Activated T-cell treated with anti-CD3 and anti-CD28 coated beads, Interleukin-2, amount 50 U/mL, for 72 hours (primary cell): ENCODE measurements around the gene TRAPPC3. TPM values are rescaled to one million over a fixed set of nuclear protein-coding genes. Genes with fewer than 3 reads are reported as not detected.
A peak's percentile ranks its signal among the peaks of the same experiment; 100 is the strongest.
"Not testable (repeated sequence)": the region's sequence is repeated elsewhere in the genome, so short reads cannot be mapped to it uniquely, and the experiment has no call there.

ENCODE experiments used
- ATAC-seq, 2 donors: fragments of 150-1000 bp; cut with Tn5 transposase; replicated peaks in 1 of 2; 2 replicates each; pipeline ENCODE4 v1.10.0; 2021; ENCODE audit warnings: moderate library complexity in 2 of 2, mild to moderate bottlenecking in 1 of 2
- DNase-seq, 2 donors: peaks; one replicate each; pipeline ENCODE4 v3.0.0; 2021 to 2022; ENCODE audit warnings: mixed read lengths in 1 of 2
- H3K27ac Mint-ChIP-seq: one replicate; pipeline ENCODE4 v1.8.0; 2022; ENCODE audit warnings: mild to moderate bottlenecking, moderate library complexity, mixed read lengths
- H3K27me3 Mint-ChIP-seq: one replicate; pipeline ENCODE4 v1.8.0; 2022; ENCODE audit warnings: low read depth, mixed read lengths
- H3K36me3 Mint-ChIP-seq, 2 donors: one replicate each; pipeline ENCODE4 v1.8.0; 2022; ENCODE audit warnings: mixed read lengths in 2 of 2, mild to moderate bottlenecking in 1 of 2; ENCODE audit not compliant: insufficient read depth in 2 of 2
- H3K4me1 Mint-ChIP-seq: one replicate; pipeline ENCODE4 v1.8.0; 2022; ENCODE audit warnings: low read depth, mixed read lengths
- H3K4me3 Mint-ChIP-seq, 2 donors: one replicate each; pipeline ENCODE4 v1.8.0; 2022; ENCODE audit warnings: mild to moderate bottlenecking in 2 of 2, mixed read lengths in 2 of 2, moderate library complexity in 2 of 2
- H3K9me3 Mint-ChIP-seq, 2 donors: one replicate each; pipeline ENCODE4 v1.8.0; 2022; ENCODE audit warnings: mixed read lengths in 2 of 2
- total RNA-seq, 2 donors: library from RNA; stranded (reverse); gene quantifications; one replicate each; pipeline ENCODE4 v1.2.3, GENCODE V29; 2022

Gene TRAPPC3
- total RNA-seq, result 10 to 100 TPM; 46.2 to 56.2 TPM

DNA sequence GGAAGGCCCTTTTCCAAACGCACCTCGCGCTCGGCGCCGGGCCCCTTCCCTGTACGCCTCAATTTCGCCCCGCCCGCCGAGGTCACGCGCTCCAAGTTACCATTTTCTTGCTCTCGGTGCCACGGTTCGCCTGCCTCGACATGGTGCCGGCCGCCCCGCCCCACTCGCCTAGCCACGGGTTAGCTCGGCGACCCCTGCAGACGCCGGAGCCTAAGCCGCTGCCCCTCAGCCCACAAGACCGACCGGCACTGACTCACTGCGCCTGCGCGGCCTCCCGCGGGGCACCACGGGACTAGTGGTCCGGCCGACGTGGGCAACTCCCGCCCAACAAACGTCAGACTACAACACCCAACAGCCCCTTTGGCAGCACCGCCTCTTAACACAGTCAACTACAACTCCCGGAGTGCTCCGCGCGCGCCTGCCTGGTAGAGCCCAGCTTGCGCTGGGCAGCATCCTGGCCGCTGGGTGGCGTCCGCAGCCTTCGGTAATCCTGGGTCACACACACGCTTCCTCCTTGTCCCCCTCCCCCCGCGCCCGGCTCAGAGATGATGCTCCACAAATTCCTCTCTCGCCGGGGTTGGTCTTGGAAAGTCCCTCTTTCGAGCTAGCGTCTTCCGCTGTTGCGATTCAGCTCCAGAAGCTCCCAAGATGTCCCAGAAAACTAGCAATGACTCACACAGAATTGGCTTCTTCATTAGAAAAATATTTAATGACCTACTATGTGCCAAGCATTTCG lies at the start of gene TRAPPC3:
Gene TRAPPC3 (minus strand): TSS at position 250 of the 736 bp plus-strand sequence. CDS start 108 bp downstream, at position 142.
- ATAC-seq (peak; percentile 92 to 94), DNase-seq (peak; percentile 99 to 100)
- Mint-ChIP-seq H3K36me3 (peaks cover 0 to 6% of the 10 kb centered on the region in 2 donors), H3K9me3 (no peaks in the 10 kb centered on the region), H3K4me1 (peaks cover 67% of the 10 kb centered on the region), H3K27ac (peak within 1 kb of the TSS; percentile 94), H3K27me3 (no peaks in the 10 kb centered on the region), H3K4me3 (peak within 1 kb of the TSS; percentile 92 to 93)

DNA sequence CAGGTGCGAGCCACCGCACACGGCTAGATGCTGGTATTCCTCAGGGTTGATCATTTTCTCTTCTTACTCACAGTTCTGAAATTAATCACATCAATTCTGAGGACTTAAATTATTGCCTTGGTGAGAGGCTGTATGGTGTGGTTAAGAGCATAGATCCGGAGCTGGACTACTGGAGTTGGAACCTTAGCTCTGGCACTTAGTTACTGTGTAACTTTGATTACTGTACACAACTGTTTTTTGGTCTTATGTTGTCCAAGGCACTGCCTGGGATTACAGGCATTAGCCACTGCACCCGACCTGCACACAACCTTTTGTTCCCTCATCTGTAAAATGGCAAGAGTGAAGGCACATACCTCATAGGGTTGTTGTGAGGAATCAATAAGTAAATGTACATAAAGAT lies 49.4 kb upstream of the TRAPPC3 start:
- no peak overlapping the region for H3K4me3 Mint-ChIP-seq
- DNase-seq, result no peak
- ATAC-seq, result no peak

GRCh38 chr1:36196805-36197204 lies 47.5 kb upstream of the TRAPPC3 start:
- H3K4me3 Mint-ChIP-seq, H3K36me3 Mint-ChIP-seq, H3K4me1 Mint-ChIP-seq, H3K9me3 Mint-ChIP-seq, H3K27me3 Mint-ChIP-seq, DNase-seq, H3K27ac Mint-ChIP-seq, ATAC-seq: not testable (repeated sequence)

More for the DNA sequence above, 49.4 kb upstream of the TRAPPC3 start:
- Mint-ChIP-seq H3K27ac (no peak overlapping the region), H3K27me3 (peaks cover 7% of the 10 kb centered on the region), H3K9me3 (no peaks in the 10 kb centered on the region), H3K36me3 (no peaks in the 10 kb centered on the region), H3K4me1 (peaks cover 5% of the 10 kb centered on the region)

DNA sequence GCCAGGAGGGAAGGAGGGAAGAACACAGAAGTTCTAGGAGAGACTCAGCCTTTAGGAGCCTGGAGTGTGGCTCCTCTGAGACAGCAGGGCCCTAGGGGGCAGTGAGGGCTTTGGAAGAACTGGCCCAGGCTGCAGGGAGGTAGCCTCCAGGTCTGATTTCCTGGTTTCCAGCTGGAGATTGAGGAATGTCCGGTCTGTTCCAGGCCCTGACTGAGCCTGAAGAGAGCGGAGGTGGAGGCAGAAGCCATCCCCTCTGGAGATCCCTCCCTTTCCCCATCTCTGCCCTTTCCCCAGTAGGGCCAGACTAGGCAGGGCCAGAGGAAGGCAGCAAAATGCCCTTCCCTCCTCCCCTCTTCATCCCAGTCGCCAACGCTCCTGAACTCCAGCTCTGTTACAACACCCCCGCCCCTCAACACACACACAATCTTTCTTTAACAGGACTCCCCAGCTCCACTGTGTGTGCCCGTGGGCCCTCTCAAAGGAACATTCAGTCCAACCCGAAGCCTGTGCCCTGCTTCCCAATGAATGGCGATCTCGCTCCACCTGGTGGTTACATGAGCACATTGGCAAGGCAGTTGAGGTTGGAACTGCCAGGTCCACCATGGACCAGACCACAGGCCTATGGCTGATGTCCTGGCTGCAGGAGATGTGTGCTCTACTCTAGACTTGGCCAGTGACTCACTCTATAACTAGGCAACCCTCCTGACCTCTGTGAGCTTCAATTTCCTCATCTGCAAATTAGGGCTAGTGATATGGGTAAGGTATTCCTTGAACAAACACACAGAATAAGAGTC lies 38.7 kb upstream of the TRAPPC3 start:
- peak; percentile 95 to 96 for ATAC-seq
- peaks cover 10% of the 10 kb centered on the region for H3K4me1 Mint-ChIP-seq
- H3K27ac Mint-ChIP-seq, result peak overlapping the region; percentile 20
- H3K27me3 Mint-ChIP-seq, result no peaks in the 10 kb centered on the region
- H3K4me3 Mint-ChIP-seq, result no peak overlapping the region
- peak; percentile 80 to 81 for DNase-seq
- H3K36me3 Mint-ChIP-seq, result no peaks in the 10 kb centered on the region
- H3K9me3 Mint-ChIP-seq, result no peaks in the 10 kb centered on the region

GRCh38 chr1:36183309-36183856 lies 34.1 kb upstream of the TRAPPC3 start:
- H3K27me3 Mint-ChIP-seq, result no peaks in the 10 kb centered on the region
- DNase-seq (no peak), ATAC-seq (no peak)
- H3K9me3 Mint-ChIP-seq, result no peaks in the 10 kb centered on the region
- no peak overlapping the region for H3K4me3 Mint-ChIP-seq
- peaks cover 1 to 6% of the 10 kb centered on the region in 2 donors for H3K36me3 Mint-ChIP-seq
- peaks cover 10% of the 10 kb centered on the region for H3K4me1 Mint-ChIP-seq
- no peak overlapping the region for H3K27ac Mint-ChIP-seq

DNA sequence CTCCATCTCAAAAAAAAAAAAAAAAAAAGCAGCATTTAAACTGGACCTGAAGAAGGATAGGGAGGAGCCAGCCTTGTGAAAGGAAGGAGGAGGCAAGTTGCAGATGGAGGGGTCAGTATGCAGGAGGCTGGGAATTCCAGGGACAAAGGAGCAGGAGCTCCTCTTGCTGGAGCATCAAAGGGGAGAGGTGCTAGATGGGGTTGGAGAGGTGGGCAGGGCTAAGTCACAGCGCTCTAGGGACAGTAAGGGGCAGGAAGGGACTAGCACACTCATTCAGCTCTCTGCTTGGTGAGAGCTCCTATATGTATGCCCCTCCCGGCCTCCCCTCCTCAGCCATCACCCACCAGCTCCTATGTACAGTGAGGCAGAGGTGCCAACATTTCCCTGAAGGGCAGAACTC lies 33.4 kb upstream of the TRAPPC3 start:
- Mint-ChIP-seq H3K4me1 (peaks cover 4% of the 10 kb centered on the region), H3K4me3 (no peak overlapping the region), H3K36me3 (peaks cover 1 to 7% of the 10 kb centered on the region in 2 donors), H3K9me3 (no peaks in the 10 kb centered on the region), H3K27ac (peak overlapping the region; percentile 38), H3K27me3 (no peaks in the 10 kb centered on the region)
- no peak for ATAC-seq
- no peak for DNase-seq

GRCh38 chr1:36179220-36179600 lies 29.9 kb upstream of the TRAPPC3 start:
- no peaks in the 10 kb centered on the region for H3K4me1 Mint-ChIP-seq
- H3K27ac Mint-ChIP-seq, result no peak overlapping the region
- ATAC-seq, result no peak
- H3K9me3 Mint-ChIP-seq, result no peaks in the 10 kb centered on the region
- DNase-seq, result no peak
- H3K36me3 Mint-ChIP-seq, result peaks cover 1 to 7% of the 10 kb centered on the region in 2 donors
- H3K4me3 Mint-ChIP-seq, result no peak overlapping the region
- H3K27me3 Mint-ChIP-seq, result no peaks in the 10 kb centered on the region

GRCh38 chr1:36178471-36179219 lies 29.4 kb upstream of the TRAPPC3 start:
- H3K27ac Mint-ChIP-seq, result no peak overlapping the region
- H3K4me1 Mint-ChIP-seq, result no peaks in the 10 kb centered on the region
- no peaks in the 10 kb centered on the region for H3K27me3 Mint-ChIP-seq
- ATAC-seq (no peak), DNase-seq (no peak)
- no peak overlapping the region for H3K4me3 Mint-ChIP-seq
- H3K36me3 Mint-ChIP-seq, result peaks cover 4 to 9% of the 10 kb centered on the region in 2 donors
- H3K9me3 Mint-ChIP-seq, result no peaks in the 10 kb centered on the region

DNA sequence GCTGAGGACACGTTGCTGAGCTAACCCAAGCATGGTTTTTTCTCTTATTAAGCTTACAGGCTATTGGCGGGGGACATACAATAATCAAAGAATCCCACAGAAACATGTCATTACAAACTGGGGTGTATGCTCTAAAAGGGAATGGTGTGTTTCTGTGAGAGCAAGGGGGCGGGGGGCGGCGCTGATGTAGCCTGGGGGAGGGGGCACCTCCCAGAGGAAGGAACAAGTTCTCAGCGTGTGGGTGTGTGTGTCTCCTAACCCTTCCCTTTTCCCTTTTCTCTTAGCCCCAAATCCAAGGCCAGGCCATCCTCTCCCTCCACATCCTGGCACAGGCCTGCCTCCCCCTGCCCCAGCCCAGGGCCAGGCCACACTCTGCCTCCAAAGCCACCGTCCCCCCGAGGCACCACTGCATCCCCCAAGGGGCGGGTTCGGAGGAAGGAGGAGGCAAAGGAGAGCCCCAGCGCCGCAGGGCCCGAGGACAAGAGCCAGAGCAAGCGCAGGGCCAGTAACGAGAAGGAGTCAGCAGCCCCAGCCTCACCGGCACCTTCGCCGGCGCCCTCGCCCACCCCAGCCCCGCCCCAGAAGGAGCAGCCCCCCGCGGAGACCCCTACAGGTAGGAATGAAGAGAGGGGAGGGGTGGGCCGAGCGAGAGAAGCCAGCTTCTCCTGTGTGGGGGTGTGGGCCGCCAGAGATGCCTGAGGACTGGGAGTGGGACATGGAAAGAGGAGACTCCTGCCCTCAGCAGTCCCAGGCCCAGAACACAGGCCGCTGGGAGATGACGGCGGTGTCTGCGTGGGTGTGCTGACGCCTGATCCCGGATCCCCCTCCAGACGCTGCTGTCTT lies 28.5 kb upstream of the TRAPPC3 start:
- Mint-ChIP-seq H3K36me3 (peaks cover 4 to 10% of the 10 kb centered on the region in 2 donors), H3K27me3 (no peaks in the 10 kb centered on the region), H3K27ac (no peak overlapping the region), H3K9me3 (no peaks in the 10 kb centered on the region), H3K4me3 (no peak overlapping the region), H3K4me1 (no peaks in the 10 kb centered on the region)
- DNase-seq, result no peak
- no peak for ATAC-seq

DNA sequence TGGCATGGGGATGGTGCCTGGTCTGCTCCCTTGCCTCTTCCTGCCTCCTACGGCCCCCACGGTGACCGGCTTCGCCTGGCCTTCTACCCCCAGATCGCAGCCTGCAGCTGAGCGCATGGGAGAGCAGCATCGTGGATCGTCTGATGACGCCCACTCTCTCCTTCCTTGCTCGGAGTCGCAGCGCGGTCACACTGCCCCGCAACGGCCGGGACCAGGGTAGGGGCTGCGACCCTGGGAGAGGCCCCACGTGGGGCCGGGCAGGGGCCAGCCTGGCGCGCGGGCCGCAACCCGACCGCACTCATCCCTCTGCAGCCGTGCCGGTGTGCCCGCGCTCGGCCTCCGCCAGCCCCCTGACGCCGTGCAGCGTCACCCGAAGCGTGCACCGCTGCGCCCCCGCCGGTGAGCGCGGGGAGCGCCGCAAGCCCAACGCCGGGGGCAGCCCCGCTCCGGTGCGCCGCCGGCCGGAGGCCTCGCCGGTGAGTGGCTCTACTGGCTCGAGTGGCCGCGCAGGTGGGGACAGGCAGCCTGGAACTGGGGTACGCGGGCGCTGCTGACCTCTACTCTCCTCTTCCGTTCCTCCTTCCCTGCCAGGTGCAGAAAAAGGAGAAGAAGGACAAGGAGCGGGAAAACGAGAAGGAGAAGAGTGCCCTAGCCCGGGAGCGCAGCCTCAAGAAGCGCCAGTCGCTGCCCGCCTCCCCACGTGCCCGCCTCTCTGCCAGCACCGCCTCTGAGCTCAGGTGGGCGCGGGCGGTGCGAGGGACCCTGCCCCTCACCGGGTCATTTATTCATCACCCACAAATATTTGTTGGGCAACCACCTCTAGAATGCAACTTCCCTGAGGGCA lies 27.0 kb upstream of the TRAPPC3 start:
- no peaks in the 10 kb centered on the region for H3K27me3 Mint-ChIP-seq
- no peak for ATAC-seq
- no peak overlapping the region for H3K4me3 Mint-ChIP-seq
- no peaks in the 10 kb centered on the region for H3K9me3 Mint-ChIP-seq
- no peak for DNase-seq
- H3K27ac Mint-ChIP-seq, result no peak overlapping the region
- peaks cover 4 to 10% of the 10 kb centered on the region in 2 donors for H3K36me3 Mint-ChIP-seq
- no peaks in the 10 kb centered on the region for H3K4me1 Mint-ChIP-seq

DNA sequence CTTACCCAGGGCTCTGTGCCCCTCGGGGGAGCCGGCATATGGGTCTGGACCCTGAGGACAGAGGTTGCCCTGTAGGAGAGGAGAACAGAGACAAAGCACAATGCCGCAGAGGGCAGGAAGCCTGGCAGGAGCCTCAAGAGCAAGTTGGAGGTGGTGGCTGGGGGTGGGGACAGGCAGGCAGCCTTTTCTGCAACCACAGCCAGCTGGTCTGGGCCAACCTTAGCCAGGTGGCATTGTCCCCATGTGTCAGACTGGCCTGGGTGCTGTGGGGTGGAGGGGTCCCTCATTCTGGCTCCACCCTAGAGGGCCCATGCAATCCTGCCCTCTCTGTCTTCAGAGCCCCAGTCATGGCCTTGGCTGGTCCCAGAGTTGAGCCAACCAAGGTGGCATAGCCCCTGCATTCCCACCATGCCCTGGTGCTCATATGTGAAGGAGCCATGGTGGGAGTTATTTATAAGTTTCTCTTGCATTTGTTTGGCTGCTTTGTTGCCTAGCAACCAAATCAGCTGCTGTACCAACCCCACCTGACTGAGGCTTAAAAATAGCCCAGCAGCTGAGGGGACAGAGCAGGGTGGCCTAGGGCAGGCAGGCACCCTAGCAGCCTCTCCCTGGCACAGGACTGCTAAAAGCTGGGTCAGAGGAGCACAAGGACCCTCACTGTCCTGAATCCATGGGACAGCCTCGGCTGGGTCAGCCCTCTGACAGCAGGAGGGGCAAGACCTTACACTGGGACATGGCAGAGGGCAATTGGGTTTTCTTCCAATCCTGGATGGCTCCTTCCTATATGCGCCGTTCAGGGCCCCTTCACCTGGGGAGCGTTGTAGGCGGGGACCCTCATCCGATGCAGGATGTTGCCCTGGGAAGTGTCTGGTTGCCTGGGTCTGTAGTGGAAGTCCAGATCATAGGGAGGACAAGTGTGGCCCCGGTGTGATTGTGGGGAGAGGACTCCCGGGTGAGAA lies 26.1 kb upstream of the TRAPPC3 start:
- Mint-ChIP-seq H3K27ac (no peak overlapping the region), H3K36me3 (peaks cover 4 to 10% of the 10 kb centered on the region in 2 donors), H3K27me3 (no peaks in the 10 kb centered on the region), H3K9me3 (no peaks in the 10 kb centered on the region), H3K4me3 (no peak overlapping the region), H3K4me1 (peaks cover under 1% of the 10 kb centered on the region)
- ATAC-seq, result no peak
- no peak for DNase-seq
